HepG2 (cell line): ENCODE measurements around the gene CLBA1. TPM values are rescaled to one million over a fixed set of nuclear protein-coding genes. Genes with fewer than 3 reads are reported as not detected.

Experiments
- CHD4 ChIP-seq: fragments of 200-600 bp; sonication (generic); IDR thresholded peaks from 2 replicates; pipeline ENCODE4 v1.7.0; 2017; ENCODE audit warnings: mild to moderate bottlenecking, low read length, borderline replicate concordance
- FLYWCH1 ChIP-seq: sonication (generic); formaldehyde crosslinking; IDR thresholded peaks from 2 replicates; pipeline ENCODE4 v1.8.1; 2023; ENCODE audit warnings: mild to moderate bottlenecking, missing genetic modification reagents
- FOXA1 ChIP-seq, 2 experiments: fragments of 450-650 bp in 1 of 2; sonication (generic) in 1 of 2; formaldehyde crosslinking in 1 of 2; IDR thresholded peaks; 2 replicates each; pipeline versions ENCODE4 v1.4.0 to v1.6.1; 2016 to 2020; ENCODE audit warnings: missing genetic modification reagents in 1 of 2
- IRF2 ChIP-seq: IDR thresholded peaks from 2 replicates; pipeline ENCODE4 v1.6.1; 2018; ENCODE audit warnings: missing genetic modification reagents, missing compliant biosample characterization
- JARID2 ChIP-seq: sonication (generic); formaldehyde crosslinking; IDR thresholded peaks from 2 replicates; pipeline ENCODE4 v1.8.1; 2023; ENCODE audit warnings: missing genetic modification reagents, inconsistent platforms; ENCODE audit not compliant: insufficient replicate concordance
- KLF9 ChIP-seq: IDR thresholded peaks from 2 replicates; pipeline ENCODE4 v1.6.1; 2016; ENCODE audit warnings: low read depth
- MIER2 ChIP-seq: IDR thresholded peaks from 2 replicates; pipeline ENCODE4 v1.6.1; 2016; ENCODE audit warnings: missing biosample characterization, missing genetic modification reagents
- NCOA1 ChIP-seq: sonication (generic); formaldehyde crosslinking; IDR thresholded peaks from 2 replicates; pipeline ENCODE4 v1.9.0; 2021; ENCODE audit warnings: missing genetic modification reagents
- NFATC3 ChIP-seq: sonication (generic); formaldehyde crosslinking; IDR thresholded peaks from 2 replicates; pipeline ENCODE4 v1.5.1; 2020; ENCODE audit warnings: mild to moderate bottlenecking, missing genetic modification reagents
- PAF1 ChIP-seq: IDR thresholded peaks from 2 replicates; pipeline ENCODE4 v1.6.1; 2016; ENCODE audit warnings: missing genetic modification reagents, missing compliant biosample characterization
- PCBP1 ChIP-seq: fragments of 200-400 bp; formaldehyde crosslinking; IDR thresholded peaks from 2 replicates; pipeline ENCODE4 v1.6.1; 2017; ENCODE audit warnings: mild to moderate bottlenecking, low read depth, low read length, borderline replicate concordance
- POGZ ChIP-seq: sonication (generic); formaldehyde crosslinking; IDR thresholded peaks from 2 replicates; pipeline ENCODE4 v1.4.0; 2020; ENCODE audit warnings: mild to moderate bottlenecking, missing genetic modification reagents
- ZNF24 ChIP-seq: fragments of 450-650 bp; IDR thresholded peaks from 2 replicates; pipeline ENCODE4 v1.6.1; 2017; ENCODE audit warnings: antibody characterized with exemption, mild to moderate bottlenecking
- ZNF350 ChIP-seq: sonication (generic); formaldehyde crosslinking; IDR thresholded peaks from 2 replicates; pipeline ENCODE4 v1.4.0; 2020; ENCODE audit warnings: mild to moderate bottlenecking, low read depth, missing genetic modification reagents, borderline replicate concordance
- ZNF44 ChIP-seq: sonication (generic); formaldehyde crosslinking; IDR thresholded peaks from 2 replicates; pipeline ENCODE4 v1.5.1; 2020; ENCODE audit warnings: mild to moderate bottlenecking, missing genetic modification reagents
- ZNF704 ChIP-seq: sonication (generic); formaldehyde crosslinking; IDR thresholded peaks from 2 replicates; pipeline ENCODE4 v1.8.1; 2023; ENCODE audit warnings: mild to moderate bottlenecking, inconsistent platforms, moderate library complexity, missing genetic modification reagents, borderline replicate concordance
- ZNF772 ChIP-seq: sonication (generic); formaldehyde crosslinking; IDR thresholded peaks from 2 replicates; pipeline ENCODE4 v1.5.0; 2020; ENCODE audit warnings: mild to moderate bottlenecking, missing genetic modification reagents
- ZSCAN29 ChIP-seq: sonication (generic); formaldehyde crosslinking; conservative IDR thresholded peaks from 2 replicates; pipeline ENCODE4 v1.4.0; 2020; ENCODE audit warnings: mild to moderate bottlenecking, missing genetic modification reagents
- ZSCAN31 ChIP-seq: sonication (generic); formaldehyde crosslinking; IDR thresholded peaks from 2 replicates; pipeline ENCODE4 v1.5.0; 2020; ENCODE audit warnings: low read depth, mild to moderate bottlenecking, missing genetic modification reagents
- ZSCAN5A ChIP-seq: sonication (generic); formaldehyde crosslinking; IDR thresholded peaks from 2 replicates; pipeline ENCODE4 v1.8.0; 2022; ENCODE audit warnings: mild to moderate bottlenecking, missing genetic modification reagents, borderline replicate concordance
- polyA plus RNA-seq, 8 experiments: library from polyadenylated mRNA; depleted of rRNA in 3 of 8; stranded (reverse) in 7 of 8; unstranded in 1 of 8; fragments of >200 nt; fragmentation: Illumina TruSeq in 4 of 8; extraction: Trizol in 4 of 8; gene quantifications; 2 replicates each; pipeline versions ENCODE4 v1.2.1 to v1.2.3, GENCODE V29; 2011 to 2016; ENCODE audit warnings: low read depth in 4 of 8, missing spikeins in 1 of 8, mixed read lengths in 1 of 8; ENCODE audit not compliant: insufficient read depth in 1 of 8
- total RNA-seq, 5 experiments: library from RNA; depleted of rRNA; stranded (reverse); fragments of >200 nt; fragmentation: Illumina TruSeq; extraction: Trizol; gene quantifications; 2 replicates each; pipeline ENCODE4 v1.2.3, GENCODE V29; 2016; ENCODE audit warnings: low read depth in 1 of 5
- TF ChIP-seq, protein P1 (sequence below): sonication (generic); formaldehyde crosslinking; IDR thresholded peaks from 2 replicates; pipeline ENCODE4 v1.5.0; 2020; ENCODE audit warnings: mild to moderate bottlenecking, missing genetic modification reagents, moderate library complexity
- TF ChIP-seq, protein P2 (sequence below): sonication (generic); formaldehyde crosslinking; IDR thresholded peaks from 2 replicates; pipeline ENCODE4 v1.4.0; 2020; ENCODE audit warnings: mild to moderate bottlenecking, missing genetic modification reagents
- TF ChIP-seq, protein P3 (sequence below): sonication (generic); formaldehyde crosslinking; IDR thresholded peaks from 2 replicates; pipeline ENCODE4 v1.5.0; 2020; ENCODE audit warnings: mild to moderate bottlenecking, missing genetic modification reagents, borderline replicate concordance

Gene CLBA1
- total and polyA plus RNA-seq, 2 of the 13 experiments (the other 11 are each of a cell fraction or from before 2014, with no cell fraction given): 1.2 to 1.4 TPM

- no peak for TF ChIP-seq ZSCAN5A
- no peak for TF ChIP-seq JARID2 (CRISPR knock-in tag)
- TF ChIP-seq, protein P1, sequence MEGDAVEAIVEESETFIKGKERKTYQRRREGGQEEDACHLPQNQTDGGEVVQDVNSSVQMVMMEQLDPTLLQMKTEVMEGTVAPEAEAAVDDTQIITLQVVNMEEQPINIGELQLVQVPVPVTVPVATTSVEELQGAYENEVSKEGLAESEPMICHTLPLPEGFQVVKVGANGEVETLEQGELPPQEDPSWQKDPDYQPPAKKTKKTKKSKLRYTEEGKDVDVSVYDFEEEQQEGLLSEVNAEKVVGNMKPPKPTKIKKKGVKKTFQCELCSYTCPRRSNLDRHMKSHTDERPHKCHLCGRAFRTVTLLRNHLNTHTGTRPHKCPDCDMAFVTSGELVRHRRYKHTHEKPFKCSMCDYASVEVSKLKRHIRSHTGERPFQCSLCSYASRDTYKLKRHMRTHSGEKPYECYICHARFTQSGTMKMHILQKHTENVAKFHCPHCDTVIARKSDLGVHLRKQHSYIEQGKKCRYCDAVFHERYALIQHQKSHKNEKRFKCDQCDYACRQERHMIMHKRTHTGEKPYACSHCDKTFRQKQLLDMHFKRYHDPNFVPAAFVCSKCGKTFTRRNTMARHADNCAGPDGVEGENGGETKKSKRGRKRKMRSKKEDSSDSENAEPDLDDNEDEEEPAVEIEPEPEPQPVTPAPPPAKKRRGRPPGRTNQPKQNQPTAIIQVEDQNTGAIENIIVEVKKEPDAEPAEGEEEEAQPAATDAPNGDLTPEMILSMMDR (CRISPR knock-in tag): peak; percentile 97
- TF ChIP-seq IRF2 (CRISPR knock-in tag): 0 out of 2 replicates have a peak, but pooled peaks have one; percentile 15
- no peak for TF ChIP-seq FOXA1 (IDR thresholded peaks at IDR 0.05)
- 0 out of 2 replicates have a peak, but pooled peaks have one; percentile 25 for TF ChIP-seq FOXA1 (CRISPR knock-in tag; IDR thresholded peaks at IDR 0.05)
- no peak for TF ChIP-seq ZNF704 (CRISPR knock-in tag)
- TF ChIP-seq, protein P2, sequence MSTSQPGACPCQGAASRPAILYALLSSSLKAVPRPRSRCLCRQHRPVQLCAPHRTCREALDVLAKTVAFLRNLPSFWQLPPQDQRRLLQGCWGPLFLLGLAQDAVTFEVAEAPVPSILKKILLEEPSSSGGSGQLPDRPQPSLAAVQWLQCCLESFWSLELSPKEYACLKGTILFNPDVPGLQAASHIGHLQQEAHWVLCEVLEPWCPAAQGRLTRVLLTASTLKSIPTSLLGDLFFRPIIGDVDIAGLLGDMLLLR (CRISPR knock-in tag): no peak
- TF ChIP-seq NCOA1 (CRISPR knock-in tag): no peak
- TF ChIP-seq, protein P3, sequence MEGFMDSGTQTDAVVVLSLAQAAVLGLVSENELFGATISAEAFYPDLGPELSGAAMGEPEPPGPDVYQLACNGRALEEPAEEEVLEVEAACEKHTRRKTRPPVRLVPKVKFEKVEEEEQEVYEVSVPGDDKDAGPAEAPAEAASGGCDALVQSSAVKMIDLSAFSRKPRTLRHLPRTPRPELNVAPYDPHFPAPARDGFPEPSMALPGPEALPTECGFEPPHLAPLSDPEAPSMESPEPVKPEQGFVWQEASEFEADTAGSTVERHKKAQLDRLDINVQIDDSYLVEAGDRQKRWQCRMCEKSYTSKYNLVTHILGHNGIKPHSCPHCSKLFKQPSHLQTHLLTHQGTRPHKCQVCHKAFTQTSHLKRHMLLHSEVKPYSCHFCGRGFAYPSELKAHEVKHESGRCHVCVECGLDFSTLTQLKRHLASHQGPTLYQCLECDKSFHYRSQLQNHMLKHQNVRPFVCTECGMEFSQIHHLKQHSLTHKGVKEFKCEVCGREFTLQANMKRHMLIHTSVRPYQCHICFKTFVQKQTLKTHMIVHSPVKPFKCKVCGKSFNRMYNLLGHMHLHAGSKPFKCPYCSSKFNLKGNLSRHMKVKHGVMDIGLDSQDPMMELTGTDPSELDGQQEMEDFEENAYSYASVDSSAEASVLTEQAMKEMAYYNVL (CRISPR knock-in tag): no peak
- TF ChIP-seq ZNF772 (CRISPR knock-in tag): no peak
- TF ChIP-seq MIER2 (CRISPR knock-in tag): no peak
- no peak for TF ChIP-seq KLF9 (CRISPR knock-in tag)
- no peak for TF ChIP-seq CHD4
- TF ChIP-seq ZNF350: no peak
- peak; percentile 46; the same call in 1 of the 2 replicates for TF ChIP-seq ZSCAN29 (CRISPR knock-in tag)
- peak; percentile 31; the same call in 1 of the 2 replicates for TF ChIP-seq ZNF44
- no peak for TF ChIP-seq PCBP1
- 0 out of 2 replicates have a peak, but pooled peaks have one; percentile 42 for TF ChIP-seq NFATC3 (CRISPR knock-in tag)
- TF ChIP-seq ZSCAN31 (CRISPR knock-in tag): no peak
- TF ChIP-seq PAF1 (CRISPR knock-in tag): no peak
- no peak for TF ChIP-seq FLYWCH1
- no peak for TF ChIP-seq POGZ (CRISPR knock-in tag)
- no peak for TF ChIP-seq ZNF24
Measured at GRCh38 chr14:104976198-104977007, 9.2 kb upstream of the CLBA1 start (continued).
